H9 (cell line): ENCODE measurements around the gene LAMP1. TPM values are rescaled to one million over a fixed set of nuclear protein-coding genes. Genes with fewer than 3 reads are reported as not detected.

ENCODE experiments used
- DNase-seq: peaks from one replicate; pipeline ENCODE4 v3.0.0-alpha.2; 2017
- H2AFZ ChIP-seq: one replicate; pipeline ENCODE4 v1.6.1; 2013; ENCODE audit warnings: mild to moderate bottlenecking, low read length, control low read depth, moderate library complexity
- H2AK5ac ChIP-seq: 2 replicates; pipeline ENCODE4 v1.6.1; 2013; ENCODE audit warnings: low read length, control low read depth, mixed read lengths; ENCODE audit not compliant: insufficient read length
- H2BK120ac ChIP-seq: one replicate; pipeline ENCODE4 v1.6.1; 2013; ENCODE audit warnings: low read depth, mild to moderate bottlenecking, low read length, control low read depth, inconsistent platforms; ENCODE audit not compliant: poor library complexity, severe bottlenecking
- H2BK12ac ChIP-seq: 2 replicates; pipeline ENCODE4 v1.6.1; 2013; ENCODE audit warnings: low read length, control low read depth, mixed read lengths, low read depth; ENCODE audit not compliant: insufficient read length
- H2BK15ac ChIP-seq: 2 replicates; pipeline ENCODE4 v1.6.1; 2013; ENCODE audit warnings: low read depth, low read length, control low read depth
- H2BK20ac ChIP-seq: one replicate; pipeline ENCODE4 v1.6.1; 2013; ENCODE audit warnings: low read depth, mild to moderate bottlenecking, low read length, control low read depth, inconsistent platforms; ENCODE audit not compliant: poor library complexity, severe bottlenecking
- H2BK5ac ChIP-seq: 2 replicates; pipeline ENCODE4 v1.6.1; 2013; ENCODE audit warnings: low read length, control low read depth, mixed read lengths; ENCODE audit not compliant: insufficient read length
- H3K14ac ChIP-seq: 2 replicates; pipeline ENCODE4 v1.6.1; 2013; ENCODE audit warnings: low read length, control low read depth; ENCODE audit not compliant: insufficient read depth
- H3K18ac ChIP-seq: 2 replicates; pipeline ENCODE4 v1.6.1; 2013; ENCODE audit warnings: low read depth, mild to moderate bottlenecking, mixed read lengths, low read length, control low read depth; ENCODE audit not compliant: insufficient read length
- H3K23ac ChIP-seq: 2 replicates; pipeline ENCODE4 v1.6.1; 2013; ENCODE audit warnings: low read length, control low read depth, mixed read lengths, low read depth; ENCODE audit not compliant: insufficient read length
- H3K23me2 ChIP-seq: 2 replicates; pipeline ENCODE4 v1.6.1; 2013; ENCODE audit warnings: low read depth, mild to moderate bottlenecking, mixed read lengths, low read length, control low read depth; ENCODE audit not compliant: insufficient read length, poor library complexity, severe bottlenecking
- H3K27ac ChIP-seq: 2 replicates; pipeline ENCODE4 v1.5.1; 2013; ENCODE audit warnings: low read length, control low read depth, mixed read lengths, low read depth; ENCODE audit not compliant: insufficient read length
- H3K27me3 ChIP-seq: 2 replicates; pipeline ENCODE4 v1.6.1; 2013; ENCODE audit warnings: low read length, control low read depth, inconsistent platforms; ENCODE audit not compliant: insufficient read depth
- H3K4ac ChIP-seq: 2 replicates; pipeline ENCODE4 v1.6.1; 2013; ENCODE audit warnings: low read depth, mild to moderate bottlenecking, control low read depth, inconsistent platforms, low read length, moderate library complexity
- H3K4me1 ChIP-seq: 2 replicates; pipeline ENCODE4 v1.6.1; 2013; ENCODE audit warnings: low read length, control low read depth, inconsistent platforms; ENCODE audit not compliant: insufficient read depth
- H3K4me2 ChIP-seq: 2 replicates; pipeline ENCODE4 v1.6.1; 2013; ENCODE audit warnings: low read length, control low read depth, mixed read lengths; ENCODE audit not compliant: insufficient read length, insufficient read depth
- H3K56ac ChIP-seq: 2 replicates; pipeline ENCODE4 v1.6.1; 2013; ENCODE audit warnings: low read depth, mild to moderate bottlenecking, mixed read lengths, low read length, control low read depth; ENCODE audit not compliant: insufficient read length
- H3K79me1 ChIP-seq: 2 replicates; pipeline ENCODE4 v1.6.1; 2013; ENCODE audit warnings: low read depth, mild to moderate bottlenecking, moderate library complexity, low read length, control low read depth, inconsistent platforms; ENCODE audit not compliant: insufficient read depth, poor library complexity, severe bottlenecking
- H3K79me2 ChIP-seq: 2 replicates; pipeline ENCODE4 v1.6.1; 2013; ENCODE audit warnings: low read length, control low read depth, inconsistent platforms; ENCODE audit not compliant: insufficient read depth
- H3K9ac ChIP-seq: 2 replicates; pipeline ENCODE4 v1.6.1; 2013; ENCODE audit warnings: low read length, control low read depth, mixed read lengths; ENCODE audit not compliant: insufficient read length; ENCODE audit errors: extremely low read depth
- H3K9me3 ChIP-seq: one replicate; pipeline ENCODE4 v1.6.1; 2013; ENCODE audit warnings: low read depth, low read length, inconsistent platforms; ENCODE audit not compliant: control insufficient read depth
- H3T11ph ChIP-seq: one replicate; pipeline ENCODE4 v1.6.1; 2013; ENCODE audit warnings: mild to moderate bottlenecking, low read length, control low read depth, inconsistent platforms
- H4K20me1 ChIP-seq: one replicate; pipeline ENCODE4 v1.6.1; 2013; ENCODE audit not compliant: control insufficient read depth, insufficient read length, insufficient read depth
- H4K5ac ChIP-seq: 2 replicates; pipeline ENCODE4 v1.6.1; 2013; ENCODE audit warnings: low read depth, mild to moderate bottlenecking, mixed read lengths, low read length, control low read depth; ENCODE audit not compliant: insufficient read length
- H4K8ac ChIP-seq: replicated peaks from 2 replicates; pipeline ENCODE4 v1.6.1; 2013; ENCODE audit warnings: low read length, control low read depth, mixed read lengths, low read depth; ENCODE audit not compliant: insufficient read length
- H4K91ac ChIP-seq: 2 replicates; pipeline ENCODE4 v1.6.1; 2013; ENCODE audit warnings: low read depth, mild to moderate bottlenecking, moderate library complexity, mixed read lengths, low read length, control low read depth; ENCODE audit not compliant: insufficient read length
- H3K27ac Mint-ChIP-seq, 3 experiments: 2 replicates in 2 of 3; 3 replicates in 1 of 3; pipeline ENCODE4 v1.8.0; 2020 to 2021; ENCODE audit warnings: mixed read lengths in 3 of 3, mild to moderate bottlenecking in 1 of 3, moderate library complexity in 1 of 3
- H3K27me3 Mint-ChIP-seq: 2 replicates; pipeline ENCODE4 v1.8.0; 2021; ENCODE audit warnings: low read depth, mild to moderate bottlenecking, moderate library complexity, mixed read lengths
- H3K36me3 Mint-ChIP-seq, 3 experiments: 2 replicates in 2 of 3; 3 replicates in 1 of 3; pipeline ENCODE4 v1.8.0; 2020 to 2021; ENCODE audit warnings: low read depth in 3 of 3, mixed read lengths in 3 of 3; ENCODE audit not compliant: insufficient read depth in 1 of 3
- H3K4me1 Mint-ChIP-seq, 2 experiments: 2 replicates each; pipeline ENCODE4 v1.8.0; 2020; ENCODE audit warnings: mixed read lengths in 2 of 2
- H3K4me3 Mint-ChIP-seq, 2 experiments: 2 replicates in 1 of 2; 3 replicates in 1 of 2; pipeline ENCODE4 v1.8.0; 2020 to 2021; ENCODE audit warnings: mild to moderate bottlenecking in 2 of 2, mixed read lengths in 2 of 2, moderate library complexity in 1 of 2
- H3K9me3 Mint-ChIP-seq, 2 experiments: 2 replicates in 1 of 2; 3 replicates in 1 of 2; pipeline ENCODE4 v1.8.0; 2020; ENCODE audit warnings: mild to moderate bottlenecking in 2 of 2, mixed read lengths in 2 of 2, moderate library complexity in 1 of 2
- WGBS: extraction: QIAGEN DNeasy Blood & Tissue Kit; methylation state at CpG from one replicate; pipeline ENCODE4 v1.1.7; 2013; ENCODE audit warnings: missing lambda C conversion rate, low lambda C conversion rate, mixed read lengths; ENCODE audit not compliant: insufficient read length; ENCODE audit errors: extremely low coverage; 5-methylcytosine and 5-hydroxymethylcytosine counted together
- total RNA-seq: library from RNA; stranded (reverse); gene quantifications from 2 replicates; pipeline ENCODE4 v1.2.1, GENCODE V29; 2021
- TF ChIP-seq, protein P1 (sequence below): fragments of 200-600 bp; sonication (generic); conservative IDR thresholded peaks from 3 replicates; pipeline ENCODE4 v1.8.0; 2021; ENCODE audit warnings: antibody characterized with exemption, mild to moderate bottlenecking

Gene LAMP1
- total RNA-seq, 1 experiment from 2014 or later = 131 TPM

- peak; percentile 32 for DNase-seq
- Histone ChIP-seq H4K5ac (no peak overlapping the region), H2BK15ac (no peak overlapping the region), H3T11ph (no peak overlapping the region), H2BK12ac (no peak overlapping the region), H3K27me3 (no peaks in the 10 kb centered on the region; the same call in 1 of the 2 replicates), H3K4ac (no peak overlapping the region), H2BK120ac (no peak overlapping the region), H3K4me2 (peak overlapping the region; percentile 9), H3K18ac (no peak overlapping the region), H4K91ac (no peak overlapping the region), H4K8ac (no peak overlapping the region), H3K23ac (no peak overlapping the region), H3K56ac (no peak overlapping the region), H2AK5ac (no peak overlapping the region), H3K14ac (no peak overlapping the region), H2BK5ac (no peak overlapping the region), H3K27ac (no peak overlapping the region), H2BK20ac (no peak overlapping the region), H3K9me3 (no peaks in the 10 kb centered on the region), H3K79me2 (no peaks in the 10 kb centered on the region), H3K79me1 (no peaks in the 10 kb centered on the region), H3K23me2 (peaks cover 4% of the 10 kb centered on the region), H2AFZ (peak overlapping the region; percentile 27), H3K4me1 (no peaks in the 10 kb centered on the region; the same call in 1 of the 2 replicates), H4K20me1 (no peaks in the 10 kb centered on the region), H3K9ac (peak overlapping the region; percentile 43)
- WGBS = no CpG with 5 or more reads among the region's 22 CpGs
- Mint-ChIP-seq H3K27ac (no peak overlapping the region; a peak in 3 of 7 replicates), H3K27me3 (peaks cover 64% of the 10 kb centered on the region), H3K4me3 (peak overlapping the region; percentile 2 to 39; a peak in 2 of 5 replicates), H3K4me1 (peaks cover 18 to 19% of the 10 kb centered on the region in 2 experiments), H3K9me3 (peaks cover 8 to 13% of the 10 kb centered on the region in 2 experiments; a peak in 4 of 5 replicates), H3K36me3 (peaks cover 0 to 1% (median 0%) of the 10 kb centered on the region in 3 experiments; a peak in 2 of 7 replicates)
- TF ChIP-seq, protein P1, sequence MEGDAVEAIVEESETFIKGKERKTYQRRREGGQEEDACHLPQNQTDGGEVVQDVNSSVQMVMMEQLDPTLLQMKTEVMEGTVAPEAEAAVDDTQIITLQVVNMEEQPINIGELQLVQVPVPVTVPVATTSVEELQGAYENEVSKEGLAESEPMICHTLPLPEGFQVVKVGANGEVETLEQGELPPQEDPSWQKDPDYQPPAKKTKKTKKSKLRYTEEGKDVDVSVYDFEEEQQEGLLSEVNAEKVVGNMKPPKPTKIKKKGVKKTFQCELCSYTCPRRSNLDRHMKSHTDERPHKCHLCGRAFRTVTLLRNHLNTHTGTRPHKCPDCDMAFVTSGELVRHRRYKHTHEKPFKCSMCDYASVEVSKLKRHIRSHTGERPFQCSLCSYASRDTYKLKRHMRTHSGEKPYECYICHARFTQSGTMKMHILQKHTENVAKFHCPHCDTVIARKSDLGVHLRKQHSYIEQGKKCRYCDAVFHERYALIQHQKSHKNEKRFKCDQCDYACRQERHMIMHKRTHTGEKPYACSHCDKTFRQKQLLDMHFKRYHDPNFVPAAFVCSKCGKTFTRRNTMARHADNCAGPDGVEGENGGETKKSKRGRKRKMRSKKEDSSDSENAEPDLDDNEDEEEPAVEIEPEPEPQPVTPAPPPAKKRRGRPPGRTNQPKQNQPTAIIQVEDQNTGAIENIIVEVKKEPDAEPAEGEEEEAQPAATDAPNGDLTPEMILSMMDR = no peak
These were observed 4.8 kb upstream of the LAMP1 start for GRCh38 chr13:113292021-113292862.
